Stimulated activated CD4-positive, alpha-beta T cell treated with anti-CD3 and anti-CD28 coated beads, Interleukin-1b, Interleukin-23, amount 100 ng/mL, for 48 hours (primary cell): Measurements from ENCODE around the gene ABCC1.
"Not testable (repeated sequence)": the region's sequence is repeated elsewhere in the genome, so short reads cannot be mapped to it uniquely, and the experiment has no call there.

ENCODE experiments used
- DNase-seq: peaks from one replicate; pipeline ENCODE4 v3.0.0-alpha.2; 2020

Gene ABCC1

DNA sequence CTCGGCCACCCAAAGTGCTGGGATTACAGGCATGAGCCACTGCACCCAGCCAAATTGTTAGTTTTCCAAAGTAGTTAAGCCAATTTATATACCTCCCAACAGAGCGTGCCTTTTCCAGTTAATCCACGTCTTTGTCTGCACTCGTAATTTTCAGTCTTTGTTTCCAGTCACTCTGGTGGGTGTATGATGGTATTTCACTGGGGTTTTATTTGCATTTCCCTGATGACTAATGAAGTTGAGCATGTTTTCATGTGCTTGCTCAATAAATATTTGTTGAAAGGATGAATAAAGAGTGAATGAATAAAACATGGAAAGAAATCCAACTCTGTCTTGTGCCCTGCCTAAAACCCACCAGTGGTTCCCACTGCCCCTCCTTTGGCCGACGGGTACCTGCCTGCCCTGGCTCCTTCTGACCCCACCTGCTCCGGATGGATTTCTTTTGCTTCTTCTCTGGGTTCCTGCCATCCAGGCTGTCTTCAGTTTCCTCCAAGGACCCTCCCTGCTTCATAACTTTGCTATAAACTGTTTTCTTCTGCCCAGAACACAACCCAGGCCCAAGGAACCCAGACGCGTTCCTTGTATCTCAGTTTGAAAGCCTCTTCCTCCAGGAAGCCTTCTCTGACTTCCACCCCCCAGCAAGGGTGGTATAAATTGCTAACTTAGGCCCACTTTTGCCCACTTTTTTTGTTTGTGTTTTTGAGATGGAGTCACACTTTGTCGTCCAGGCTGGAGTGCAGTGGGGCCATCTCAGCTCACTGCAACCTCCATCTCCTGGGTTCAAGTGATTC, 3.0 kb upstream of the ABCC1 start:
- no peak for DNase-seq

DNA sequence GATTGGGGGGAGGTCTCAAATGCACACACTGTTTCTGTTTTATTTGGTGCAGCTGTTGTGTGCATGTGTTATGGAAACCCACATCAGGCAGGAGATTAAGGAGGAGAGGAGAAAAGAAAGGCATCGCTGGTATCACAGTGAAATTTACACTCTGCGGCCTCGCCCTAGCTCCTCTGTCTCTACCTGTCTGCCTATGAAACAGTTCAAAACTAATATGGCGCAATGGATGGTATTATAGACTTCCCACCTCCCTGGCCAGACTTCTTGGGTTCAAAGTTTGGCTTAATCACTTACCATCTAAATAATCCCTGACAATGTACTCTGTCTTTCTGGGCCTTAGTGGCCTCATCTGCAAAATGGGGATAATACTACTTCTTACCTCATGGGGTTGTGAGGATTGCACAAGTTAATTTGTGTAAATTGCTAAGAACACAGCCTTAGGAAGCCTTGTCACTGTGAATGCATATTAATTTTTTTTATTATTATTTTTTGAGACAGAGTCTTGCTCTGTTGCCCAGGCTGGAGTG, 1.4 kb upstream of the ABCC1 start:
- no peak for DNase-seq

GRCh38 chr16:15948532-15949209, 745 bp upstream of the ABCC1 start:
- no peak for DNase-seq

- peak; percentile 35 for DNase-seq
Observed at GRCh38 chr16:15950161-15950854, 892 bp downstream of the ABCC1 start.

DNA sequence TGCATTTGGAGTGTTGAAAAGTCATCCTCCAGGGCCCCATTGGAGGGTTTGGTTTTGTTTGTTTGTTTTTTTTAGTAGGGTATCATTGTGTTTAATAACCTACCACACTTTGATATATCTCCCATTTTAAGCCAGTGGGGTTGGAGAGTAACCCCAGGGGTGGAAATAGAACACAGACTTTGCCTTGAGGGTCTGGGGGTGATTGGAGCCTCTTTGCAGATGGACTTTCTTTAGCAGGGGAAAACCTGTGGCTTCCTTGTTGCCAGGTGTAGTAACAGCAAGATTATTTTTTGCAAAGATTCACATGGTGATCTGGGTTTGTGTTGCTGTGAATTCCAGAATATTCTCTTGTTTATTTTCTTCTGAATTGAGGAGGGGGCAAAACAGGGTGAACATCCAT, 1.5 kb downstream of the ABCC1 start:
- DNase-seq, result no peak

DNA sequence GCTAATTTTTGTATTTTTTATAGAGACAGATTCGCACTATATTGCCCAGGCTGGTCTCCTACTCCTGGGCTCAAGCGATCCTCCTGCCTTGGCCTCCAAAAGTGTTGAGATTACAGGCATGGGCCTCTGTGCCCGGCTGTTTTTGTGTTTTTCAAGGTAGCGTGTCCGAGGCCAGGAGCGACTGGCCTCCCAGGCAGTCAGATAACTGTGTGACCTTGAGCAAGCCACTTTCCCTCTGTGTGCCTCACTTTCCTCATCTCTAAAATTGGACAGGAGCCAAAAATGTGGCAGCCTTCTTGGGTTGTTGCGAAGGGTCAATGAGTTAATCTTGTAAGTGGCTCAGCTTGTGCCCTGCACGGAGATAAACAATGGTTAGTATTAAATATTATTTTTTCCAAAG, 2.4 kb downstream of the ABCC1 start:
- no peak for DNase-seq

GRCh38 chr16:15952265-15952711, 2.9 kb downstream of the ABCC1 start:
- DNase-seq, result no peak

DNA sequence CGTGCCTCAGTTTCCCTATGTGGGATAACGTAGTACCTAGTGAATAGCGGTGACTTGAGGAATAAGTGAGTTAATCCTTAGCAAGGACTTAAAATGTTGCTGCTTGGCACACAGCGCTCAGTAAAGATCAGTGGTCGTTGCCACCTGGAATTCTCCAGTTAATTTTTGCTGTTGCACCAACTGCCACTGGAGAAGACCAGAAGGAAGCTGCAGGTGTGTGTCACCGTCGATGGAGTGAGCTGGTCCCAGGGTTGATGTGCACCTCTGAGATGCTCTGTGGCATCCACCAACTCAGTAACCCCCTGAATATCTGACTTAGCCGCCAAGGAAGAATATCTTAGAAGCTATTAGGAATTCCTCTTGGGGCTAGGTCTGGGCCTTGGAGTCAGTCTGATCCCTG, 4.1 kb downstream of the ABCC1 start:
- no peak for DNase-seq

DNA sequence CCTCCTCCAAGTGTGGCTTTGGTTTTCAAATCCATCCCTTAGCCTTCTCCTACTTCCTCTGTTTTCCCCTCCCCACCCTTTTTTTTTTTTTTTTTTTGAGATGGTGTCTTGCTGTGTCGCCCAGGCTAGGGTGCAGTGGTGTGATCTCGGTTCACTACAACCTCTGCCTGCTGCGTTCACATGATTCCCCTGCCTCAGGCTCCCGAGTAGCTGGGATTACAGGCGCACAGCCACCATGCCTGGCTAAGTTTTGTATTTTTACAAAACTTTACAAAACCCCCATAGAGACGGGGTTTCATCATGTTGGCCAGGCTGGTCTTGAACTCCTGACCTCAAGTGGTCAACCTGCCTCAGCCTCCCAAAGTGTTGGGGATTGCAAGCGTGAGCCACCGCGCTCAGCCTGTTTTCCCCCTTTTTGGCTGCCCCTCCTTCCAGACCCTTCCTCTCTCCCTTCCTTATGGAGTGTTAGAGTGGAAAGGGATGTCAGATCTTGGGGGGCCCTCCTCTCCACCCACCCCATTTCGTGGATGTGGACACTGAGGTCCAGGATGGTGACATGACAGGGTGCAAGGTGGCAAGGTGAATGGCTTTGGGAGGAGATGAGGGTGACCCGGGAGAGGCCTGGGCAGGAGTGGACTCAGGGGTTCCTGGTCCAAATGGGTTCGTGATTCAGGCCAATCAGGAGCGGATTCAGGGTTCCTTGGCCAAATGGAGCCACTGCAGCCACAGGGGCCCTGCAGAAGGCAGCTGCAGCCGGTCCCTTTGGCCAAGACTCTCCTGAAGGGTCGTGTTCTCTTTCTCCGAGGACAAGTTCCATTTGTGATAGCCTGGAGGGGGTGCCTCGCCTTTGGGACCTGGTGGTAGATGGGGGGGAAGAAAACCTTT, 4.8 kb downstream of the ABCC1 start:
- DNase-seq, result no peak

- DNase-seq, result no peak
Observed at GRCh38 chr16:15954814-15955151, 5.4 kb downstream of the ABCC1 start.

DNA sequence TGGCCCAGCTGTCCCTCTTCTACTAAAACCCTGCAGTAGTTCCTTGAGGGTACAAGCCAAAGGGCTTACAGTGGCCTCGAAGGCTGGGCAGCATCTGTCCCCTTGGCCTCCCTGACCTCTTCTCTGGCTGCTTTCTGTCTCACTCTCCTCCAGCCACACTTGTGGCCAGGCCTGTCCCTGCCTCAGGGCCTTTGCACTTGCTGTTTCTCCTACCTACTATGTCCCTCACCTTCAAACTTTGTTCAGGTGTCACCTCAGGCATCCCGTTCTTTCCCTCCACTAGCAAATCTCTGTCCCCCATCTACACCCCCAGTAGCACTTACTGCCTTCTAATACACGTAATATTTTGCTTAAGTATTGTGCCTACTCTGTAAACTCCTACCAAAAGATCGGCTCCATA, 6.0 kb downstream of the ABCC1 start:
- DNase-seq, result no peak

DNA sequence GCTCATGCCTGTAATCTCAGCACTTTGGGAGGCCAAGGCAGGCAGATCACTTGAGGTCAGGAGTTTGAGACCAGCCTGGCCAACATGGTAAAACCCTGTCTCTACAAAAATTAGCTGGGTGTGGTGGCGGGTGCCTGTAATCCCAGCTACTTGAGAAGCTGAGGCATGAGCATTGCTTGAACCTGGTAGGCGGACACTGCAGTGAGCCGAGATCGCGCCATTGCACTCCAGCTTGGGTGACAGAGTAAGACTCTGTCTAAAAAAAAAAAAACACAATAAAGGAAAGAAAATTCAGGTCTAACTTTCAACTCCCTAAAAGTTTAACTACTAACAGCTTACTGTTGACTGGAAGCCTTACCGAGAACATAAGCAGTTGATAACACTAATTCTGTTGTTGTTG, 6.7 kb downstream of the ABCC1 start:
- DNase-seq, result not testable (repeated sequence)

- no peak for DNase-seq
Observed at GRCh38 chr16:15958703-15959348, 9.4 kb downstream of the ABCC1 start.

DNA sequence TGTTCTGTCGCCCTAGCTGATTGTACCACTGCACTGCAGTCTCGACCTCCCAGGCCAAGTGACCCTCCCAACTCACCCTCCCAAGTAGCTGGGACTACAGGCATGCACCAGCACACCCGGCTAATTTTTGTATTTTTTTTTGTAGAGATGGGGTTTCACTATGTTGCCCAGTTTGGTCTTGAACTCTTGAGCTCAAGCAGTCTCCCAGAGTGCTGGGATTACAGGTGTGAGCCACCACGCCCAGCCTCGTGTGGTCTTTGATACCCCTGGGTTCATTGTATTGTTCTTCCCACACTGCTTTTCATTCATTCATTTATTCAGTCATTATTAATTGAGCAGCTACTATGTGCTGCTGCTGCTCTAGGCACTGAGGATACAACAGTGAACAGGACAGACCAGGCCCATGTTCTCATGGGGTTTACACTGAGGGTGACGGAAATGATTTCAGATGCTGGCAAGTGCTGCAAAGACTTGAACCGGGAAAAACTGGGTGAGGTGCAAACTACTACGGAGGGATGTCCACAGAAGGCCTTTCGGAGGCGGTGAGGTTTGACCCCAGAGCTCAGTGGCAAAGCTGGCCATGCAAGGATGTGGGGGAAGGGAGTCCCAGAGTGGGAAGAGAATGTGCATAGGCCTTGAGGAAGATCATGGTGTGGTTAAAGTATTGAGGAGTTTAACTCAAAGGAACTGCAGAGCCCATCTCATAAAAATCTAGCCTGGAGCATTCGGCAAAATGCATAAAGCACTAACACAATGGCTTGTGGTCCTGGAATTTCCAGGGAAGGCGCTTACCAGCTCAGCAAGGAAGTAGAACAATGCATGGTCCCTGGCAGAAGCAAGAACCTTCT, 10.9 kb downstream of the ABCC1 start:
- no peak for DNase-seq

DNA sequence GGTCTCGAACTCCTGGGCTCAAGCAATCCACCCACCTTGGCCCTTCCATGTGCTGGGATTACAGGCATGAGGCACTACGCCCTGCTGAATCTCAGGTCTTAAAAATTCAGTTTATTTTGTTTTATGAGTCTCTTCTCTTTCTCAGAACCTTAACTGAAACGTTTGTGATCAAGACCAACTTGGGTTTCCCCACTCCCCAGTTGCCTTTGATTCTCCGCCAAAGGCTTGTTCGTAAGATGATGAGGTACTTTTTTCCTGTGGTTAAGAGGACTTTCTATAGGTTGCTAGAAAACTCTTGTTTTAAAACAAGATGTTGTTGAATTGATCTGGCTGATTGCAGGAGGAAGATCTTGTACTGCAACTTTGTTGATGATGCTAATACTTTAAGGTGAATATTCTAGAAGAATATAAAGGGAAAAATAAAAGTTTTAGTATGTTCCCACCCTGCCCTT, 11.7 kb downstream of the ABCC1 start:
- peak; percentile 82 for DNase-seq

- no peak for DNase-seq
Observed at GRCh38 chr16:15961571-15962090, 12.2 kb downstream of the ABCC1 start.

DNA sequence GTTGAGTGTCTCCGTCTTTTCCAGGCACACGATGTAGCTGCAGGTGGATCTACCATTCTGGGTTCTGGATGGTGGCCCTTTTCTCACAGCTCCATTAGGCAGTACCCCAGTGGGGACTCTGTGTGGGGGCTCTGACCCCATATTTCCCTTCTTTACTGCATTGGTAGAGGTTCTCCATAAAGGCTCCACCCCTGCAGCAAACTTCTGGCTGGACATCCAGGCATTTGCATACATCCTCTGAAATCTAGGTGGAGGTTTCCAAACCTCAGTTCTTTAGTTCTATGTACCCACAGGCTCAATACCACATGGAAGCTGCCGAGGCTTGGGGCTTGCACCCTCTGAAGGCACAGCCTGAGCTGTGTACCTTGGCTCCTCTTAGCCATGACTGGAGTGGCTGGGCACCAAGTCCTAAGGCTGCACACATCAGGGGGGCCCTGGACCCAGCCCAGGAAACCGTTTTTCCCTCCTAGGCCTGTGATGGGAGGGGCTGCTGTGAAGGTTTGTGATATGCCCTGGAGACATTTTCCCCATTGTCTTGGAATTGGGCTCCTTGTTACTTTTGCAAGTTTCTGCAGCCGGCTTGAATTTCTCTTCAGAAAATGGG, 14.0 kb downstream of the ABCC1 start:
- no peak for DNase-seq

GRCh38 chr16:15966420-15966819, 17.0 kb downstream of the ABCC1 start:
- no peak for DNase-seq

GRCh38 chr16:15966836-15967546, 17.6 kb downstream of the ABCC1 start:
- DNase-seq, result no peak
